ENCODE measurements around the gene CSF3.

CSF3 gene

DNA sequence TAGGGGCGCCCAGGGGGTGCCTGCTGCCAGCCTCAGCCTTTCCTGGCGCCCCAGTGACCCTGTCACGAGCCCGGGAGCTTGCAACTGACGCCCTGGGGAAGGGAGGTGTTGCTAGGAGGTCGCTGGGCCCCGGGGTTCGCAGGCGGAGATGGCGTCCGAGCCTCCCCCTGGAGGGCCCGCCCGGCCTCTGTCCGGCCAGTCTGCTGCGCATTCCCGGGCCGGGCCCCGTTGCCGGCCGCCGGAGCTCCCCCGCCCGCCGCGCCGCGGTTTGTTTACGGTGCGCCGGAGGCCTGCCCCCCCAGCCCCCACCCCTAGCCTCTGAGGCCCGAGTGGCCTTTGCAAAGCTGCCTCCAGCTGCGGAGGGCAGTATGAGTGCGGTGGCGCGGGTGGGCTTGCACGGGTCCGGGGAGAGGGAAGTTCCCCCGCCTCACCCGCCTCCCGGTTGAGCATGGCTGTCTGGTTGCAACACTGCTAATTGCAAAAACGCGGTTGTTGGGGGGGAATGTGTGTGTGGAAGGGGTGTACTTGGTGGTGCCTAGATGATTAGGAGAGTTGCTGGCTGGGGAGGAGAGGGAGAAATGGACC, 48.0 kb downstream of the CSF3 start:
- DNase-seq: peak; percentile 23

- no peak for DNase-seq
Observed at GRCh38 chr17:40063901-40064531, 48.8 kb downstream of the CSF3 start.

DNA sequence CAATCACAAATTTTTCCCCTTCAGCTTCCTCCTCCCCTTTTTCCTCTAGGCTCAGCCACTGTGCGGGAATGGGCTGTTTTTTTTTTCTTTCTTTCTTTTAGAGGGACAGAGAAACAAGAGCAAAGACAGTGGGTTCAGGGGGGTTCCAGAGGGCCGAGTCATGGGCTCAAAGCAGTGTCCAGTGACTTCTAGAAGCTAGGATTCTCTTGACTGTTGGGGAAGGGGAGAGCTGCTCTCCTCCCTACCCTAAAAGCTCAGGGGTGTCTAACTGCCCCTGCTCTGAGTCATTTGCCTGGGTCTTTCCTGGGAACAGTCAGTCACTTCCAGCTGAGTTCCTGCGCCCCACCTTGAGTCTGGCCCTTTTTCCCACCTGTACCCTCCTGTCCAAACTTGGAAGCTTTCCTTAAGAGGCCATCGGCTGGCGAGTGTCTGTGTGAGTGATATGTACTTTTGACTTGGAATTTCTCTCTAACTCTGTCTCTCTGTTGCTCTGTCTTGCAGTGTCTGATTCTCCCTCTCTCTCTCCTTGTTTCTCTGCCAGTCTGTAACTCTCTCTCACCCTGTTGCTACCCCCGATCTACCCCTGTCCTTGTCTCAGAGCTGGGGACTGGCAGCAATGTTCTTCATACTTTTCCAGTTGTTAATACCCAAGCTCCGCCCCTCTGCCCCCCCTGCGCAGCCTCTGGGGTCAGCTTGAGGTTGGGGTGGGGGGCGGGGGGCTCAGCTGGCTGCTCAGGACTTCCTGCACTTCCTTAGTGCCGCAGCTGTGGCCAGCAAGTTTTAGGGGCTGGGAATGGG, 49.9 kb downstream of the CSF3 start:
- no peak for DNase-seq

DNA sequence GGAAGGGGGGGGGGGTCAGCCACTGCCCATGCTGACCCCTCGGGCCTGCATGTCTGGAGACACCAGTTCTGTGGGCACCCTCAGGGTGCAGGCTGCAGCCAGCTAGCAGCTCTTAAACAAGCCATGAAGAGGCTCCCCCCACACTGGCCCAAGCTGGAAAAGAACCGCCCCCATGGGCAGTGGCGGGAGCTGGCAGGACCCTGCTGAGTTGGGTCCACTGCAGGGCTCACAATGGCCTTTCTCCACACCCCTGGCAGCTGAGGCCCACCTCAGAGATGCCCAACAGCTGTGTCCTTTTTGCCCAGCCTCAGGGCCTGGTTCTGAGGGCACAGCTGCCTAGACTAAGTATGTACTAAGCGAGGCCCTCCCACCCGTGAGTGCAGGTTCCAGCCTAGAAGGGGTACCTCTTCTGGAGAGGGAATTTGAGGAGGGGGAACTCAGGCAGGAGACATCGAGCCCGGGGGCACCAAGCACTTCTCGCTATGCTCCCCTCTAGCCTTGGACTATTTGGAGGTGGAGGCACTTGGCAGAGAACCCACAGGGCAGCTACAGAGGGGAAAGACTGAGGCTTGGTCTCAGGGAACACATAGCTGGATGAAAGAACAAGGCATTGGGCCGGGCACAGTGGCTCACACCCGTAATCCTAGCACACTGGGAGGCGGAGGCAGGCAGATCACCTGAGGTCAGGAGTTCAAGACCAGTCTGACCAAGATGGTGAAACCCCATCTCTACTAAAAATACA, 50.7 kb downstream of the CSF3 start:
- no peak for DNase-seq

All from CD4-positive, alpha-beta T cell treated with Interleukin-10 for 1 hour (primary cell).